Measurements from ENCODE around the gene CCR8.
"Not testable (repeated sequence)": the region's sequence is repeated elsewhere in the genome, so short reads cannot be mapped to it uniquely, and the experiment has no call there.

CCR8 gene

DNA sequence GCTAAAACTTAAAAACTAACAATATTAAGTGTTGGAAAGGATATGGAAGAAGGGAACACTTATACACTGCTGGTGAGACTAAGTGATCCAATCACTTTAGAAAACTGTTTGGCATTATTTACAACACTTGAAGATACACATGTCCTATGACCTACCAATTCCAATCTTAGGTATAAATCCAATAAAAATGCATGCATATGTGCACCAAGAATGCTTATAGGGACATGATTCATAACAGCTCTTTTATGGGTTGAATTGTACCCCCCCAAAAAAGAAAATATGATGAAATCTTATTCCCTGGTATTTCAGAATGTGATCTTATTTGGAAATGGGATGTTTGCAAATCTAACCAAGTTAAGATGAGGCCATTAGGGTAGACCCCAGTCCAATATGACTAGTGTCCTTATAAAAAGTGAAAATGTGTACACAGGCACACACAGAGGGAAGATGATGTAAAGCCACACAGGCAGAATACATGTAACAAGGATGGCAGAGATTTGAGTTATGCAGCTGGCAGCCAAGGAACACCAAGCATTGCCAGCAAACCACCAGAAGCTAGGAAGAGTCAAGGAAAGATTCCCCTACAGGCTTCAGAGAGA lies 15.3 kb downstream of the CCR8 start:
- TF ChIP-seq, protein P1, sequence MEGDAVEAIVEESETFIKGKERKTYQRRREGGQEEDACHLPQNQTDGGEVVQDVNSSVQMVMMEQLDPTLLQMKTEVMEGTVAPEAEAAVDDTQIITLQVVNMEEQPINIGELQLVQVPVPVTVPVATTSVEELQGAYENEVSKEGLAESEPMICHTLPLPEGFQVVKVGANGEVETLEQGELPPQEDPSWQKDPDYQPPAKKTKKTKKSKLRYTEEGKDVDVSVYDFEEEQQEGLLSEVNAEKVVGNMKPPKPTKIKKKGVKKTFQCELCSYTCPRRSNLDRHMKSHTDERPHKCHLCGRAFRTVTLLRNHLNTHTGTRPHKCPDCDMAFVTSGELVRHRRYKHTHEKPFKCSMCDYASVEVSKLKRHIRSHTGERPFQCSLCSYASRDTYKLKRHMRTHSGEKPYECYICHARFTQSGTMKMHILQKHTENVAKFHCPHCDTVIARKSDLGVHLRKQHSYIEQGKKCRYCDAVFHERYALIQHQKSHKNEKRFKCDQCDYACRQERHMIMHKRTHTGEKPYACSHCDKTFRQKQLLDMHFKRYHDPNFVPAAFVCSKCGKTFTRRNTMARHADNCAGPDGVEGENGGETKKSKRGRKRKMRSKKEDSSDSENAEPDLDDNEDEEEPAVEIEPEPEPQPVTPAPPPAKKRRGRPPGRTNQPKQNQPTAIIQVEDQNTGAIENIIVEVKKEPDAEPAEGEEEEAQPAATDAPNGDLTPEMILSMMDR (IDR thresholded peaks at IDR 0.05; ENCODE audit: control insufficient read depth, insufficient read depth, low read depth, low read length, missing control alignments), result no peak
- no peak overlapping the region for H3K4me3 ChIP-seq (ENCODE audit: control insufficient read depth, low read depth, low read length)
- DNase-seq (ENCODE audit: low read depth), result no peak

DNA sequence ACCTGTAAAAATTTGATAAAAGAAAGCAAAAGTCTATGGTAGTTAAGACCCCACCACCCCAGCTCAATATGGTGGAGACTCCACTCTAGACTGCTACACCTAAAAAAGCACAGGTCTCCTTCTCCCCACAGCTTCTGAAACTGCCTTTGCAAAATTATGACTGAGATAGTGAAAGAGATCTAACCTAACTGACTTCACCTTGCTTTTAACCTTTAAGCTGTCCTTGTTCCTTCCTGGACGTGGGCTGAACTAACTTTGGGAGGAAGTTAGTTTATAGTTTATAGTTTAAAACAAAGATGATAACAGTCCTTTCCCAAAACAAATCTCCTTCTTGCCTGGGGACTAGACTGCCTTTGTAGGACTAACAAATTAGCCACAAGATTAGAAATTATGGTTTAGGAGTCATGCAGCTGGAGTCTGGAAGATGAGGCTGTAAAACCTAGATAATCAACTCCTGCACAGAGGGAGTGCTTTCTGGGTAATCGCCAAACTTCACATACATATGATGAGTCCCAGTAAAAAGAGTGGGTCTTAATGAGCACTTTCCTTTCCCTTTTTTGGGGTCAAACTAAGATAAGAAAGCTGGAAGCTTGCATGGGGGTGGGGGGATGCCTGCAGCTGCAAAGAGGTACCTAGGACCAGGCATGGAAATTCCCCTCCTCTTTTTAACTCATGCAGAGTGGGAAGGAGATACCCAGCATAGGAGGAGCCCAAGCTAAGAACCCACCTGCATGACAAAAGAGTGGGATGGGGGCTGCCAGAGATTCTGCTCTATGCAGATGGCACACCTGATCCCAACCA lies 17.5 kb downstream of the CCR8 start:
- no peak overlapping the region for H3K4me3 ChIP-seq (ENCODE audit: control insufficient read depth, low read depth, low read length)
- DNase-seq (ENCODE audit: low read depth), result no peak

DNA sequence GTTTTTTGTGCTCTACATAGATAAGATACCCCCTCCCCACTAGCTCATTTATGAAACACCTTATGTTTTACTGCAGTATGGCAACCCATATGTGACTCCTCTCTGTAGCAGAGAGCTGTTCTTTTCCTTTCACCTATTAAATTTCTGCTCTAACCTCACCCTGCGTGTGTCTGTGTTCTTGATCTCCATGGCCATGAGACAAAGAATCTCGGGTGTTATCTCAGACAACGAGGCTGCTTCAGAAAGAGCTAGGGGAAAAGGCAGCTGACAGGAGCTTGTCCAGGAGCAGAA lies 18.0 kb downstream of the CCR8 start:
- H3K4me3 ChIP-seq (ENCODE audit: control insufficient read depth, low read depth, low read length), result no peak overlapping the region
- DNase-seq (ENCODE audit: low read depth), result no peak
- TF ChIP-seq, protein P1 (IDR thresholded peaks at IDR 0.05; ENCODE audit: control insufficient read depth, insufficient read depth, low read depth, low read length, missing control alignments), result no peak

More for the DNA sequence above, 17.5 kb downstream of the CCR8 start:
- TF ChIP-seq, protein P1 (IDR thresholded peaks at IDR 0.05; ENCODE audit: control insufficient read depth, insufficient read depth, low read depth, low read length, missing control alignments), result no peak

DNA sequence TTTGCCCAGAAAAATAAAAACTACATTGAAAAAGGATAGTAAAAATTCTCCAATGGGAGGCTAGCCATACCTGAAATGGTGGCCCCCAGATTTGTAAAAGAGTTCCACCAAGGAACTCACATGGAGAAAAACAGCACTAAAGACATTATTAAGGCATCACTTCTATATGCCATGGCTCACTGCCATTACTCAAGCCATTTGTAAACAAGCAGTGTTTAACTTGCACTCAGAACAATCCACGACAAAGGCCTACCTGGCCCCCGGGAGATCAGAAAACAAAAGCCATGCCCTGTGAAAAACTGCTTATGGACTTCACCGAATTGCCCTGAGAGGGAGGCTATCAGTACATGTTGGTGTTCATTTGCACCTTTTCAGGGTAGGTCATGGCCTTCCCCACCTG lies 19.6 kb downstream of the CCR8 start:
- TF ChIP-seq, protein P1 (IDR thresholded peaks at IDR 0.05; ENCODE audit: control insufficient read depth, insufficient read depth, low read depth, low read length, missing control alignments), result no peak
- no peak for DNase-seq (ENCODE audit: low read depth)
- no peak overlapping the region for H3K4me3 ChIP-seq (ENCODE audit: control insufficient read depth, low read depth, low read length)

DNA sequence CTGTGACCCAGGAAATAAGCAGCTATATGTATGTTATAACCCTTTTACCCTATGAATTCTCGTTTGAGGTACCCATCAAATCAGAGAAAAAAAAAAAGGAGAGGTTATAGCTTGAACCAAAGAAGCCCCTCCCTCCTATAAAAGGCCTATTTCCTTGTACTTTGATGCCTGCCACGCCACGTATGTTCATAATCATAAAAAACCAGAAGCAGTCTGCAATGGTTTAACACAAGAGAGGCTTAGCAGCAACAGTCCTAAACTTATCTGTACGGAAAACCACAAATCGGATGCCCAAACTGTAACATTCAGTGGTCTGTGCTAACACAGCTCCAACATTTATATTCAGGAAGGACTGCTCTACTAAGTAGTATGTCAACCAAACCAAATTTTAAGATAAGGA lies 21.2 kb downstream of the CCR8 start:
- TF ChIP-seq, protein P1 (IDR thresholded peaks at IDR 0.05; ENCODE audit: control insufficient read depth, insufficient read depth, low read depth, low read length, missing control alignments), result no peak
- no peak for DNase-seq (ENCODE audit: low read depth)
- no peak overlapping the region for H3K4me3 ChIP-seq (ENCODE audit: control insufficient read depth, low read depth, low read length)

DNA sequence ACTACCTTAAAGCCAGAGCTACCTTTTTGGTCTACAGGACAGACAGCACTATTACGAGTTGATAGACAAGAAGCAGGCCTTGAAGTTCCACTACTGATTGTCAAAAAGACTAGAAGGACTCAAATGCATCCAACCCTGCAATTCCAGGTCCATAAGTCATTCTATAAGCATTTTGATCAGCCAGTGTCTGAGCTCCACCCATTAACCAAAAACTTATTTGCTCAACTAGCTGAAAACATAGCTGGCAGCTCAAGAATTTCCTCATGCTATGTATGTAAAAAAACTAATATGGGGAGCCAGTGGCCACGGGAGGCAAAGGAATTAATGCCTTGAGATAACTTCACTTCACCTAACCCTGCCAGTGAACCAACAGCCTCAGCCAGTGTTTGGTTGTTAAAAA lies 21.6 kb downstream of the CCR8 start:
- not testable (repeated sequence) for H3K4me3 ChIP-seq (ENCODE audit: control insufficient read depth, low read depth, low read length); DNase-seq (ENCODE audit: low read depth)

DNA sequence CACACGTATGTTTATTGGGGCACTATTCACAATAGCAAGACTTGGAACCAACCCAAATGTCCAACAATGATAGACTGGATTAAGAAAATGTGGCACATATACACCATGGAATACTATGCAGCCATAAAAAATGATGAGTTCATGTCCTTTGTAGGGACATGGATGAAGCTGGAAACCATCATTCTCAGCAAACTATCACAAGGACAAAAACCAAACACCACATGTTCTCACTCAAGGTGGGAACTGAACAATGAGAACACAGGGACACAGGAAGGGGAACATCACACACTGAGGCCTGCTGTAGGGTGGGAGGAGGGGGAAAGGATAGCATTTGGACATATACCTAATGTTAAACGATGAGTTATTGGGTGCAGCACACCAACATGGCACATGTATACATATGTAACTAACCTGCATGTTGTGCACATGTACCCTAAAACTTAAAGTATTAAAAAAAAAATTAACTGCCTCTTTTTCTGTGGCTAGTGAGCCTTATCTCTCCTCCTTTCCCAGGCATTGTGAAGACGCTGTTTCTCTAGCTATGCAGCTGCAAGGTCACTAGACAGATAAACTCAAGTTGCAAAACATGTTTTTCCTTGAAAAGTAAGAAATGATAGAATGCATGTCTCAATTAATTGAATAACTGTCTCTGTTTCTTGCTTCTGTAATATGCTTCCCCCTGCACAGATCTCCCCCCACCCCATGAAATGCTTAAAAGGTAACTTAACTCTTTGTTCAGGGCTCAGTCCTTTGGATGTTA lies 23.8 kb downstream of the CCR8 start:
- H3K4me3 ChIP-seq (ENCODE audit: control insufficient read depth, low read depth, low read length); DNase-seq (ENCODE audit: low read depth): not testable (repeated sequence)
